Cardiac muscle cell (in vitro differentiated cells and primary cell): ENCODE measurements around the gene IFIT3. TPM values are rescaled to one million over a fixed set of nuclear protein-coding genes. Genes with fewer than 3 reads are reported as not detected.
A peak's percentile ranks its signal among the peaks of the same experiment; 100 is the strongest.

ENCODE experiments used
- DNase-seq, 2 donors: peaks; one replicate each; pipeline versions ENCODE4 v3.0.0 to v3.0.0-alpha.2; 2010 to 2017; ENCODE audit warnings: low read depth in 1 of 2, low spot score in 1 of 2
- H3K27ac ChIP-seq: fragments of 200-600 bp; sonication (generic); 2 replicates; pipeline ENCODE4 v1.5.1; 2016
- H3K27me3 ChIP-seq: fragments of 200-600 bp; sonication (generic); 2 replicates; pipeline ENCODE4 v1.6.0; 2016; ENCODE audit warnings: control low read depth
- H3K36me3 ChIP-seq: fragments of 200-600 bp; sonication (generic); 2 replicates; pipeline ENCODE4 v1.5.1; 2016; ENCODE audit warnings: control low read depth
- H3K4me1 ChIP-seq: fragments of 200-600 bp; sonication (generic); 2 replicates; pipeline ENCODE4 v1.8.1; 2017; ENCODE audit warnings: low read depth, mild to moderate bottlenecking, mixed run types
- H3K4me3 ChIP-seq: fragments of 200-600 bp; sonication (generic); 2 replicates; pipeline ENCODE4 v1.5.1; 2016; ENCODE audit warnings: mild to moderate bottlenecking
- H3K9me3 ChIP-seq: fragments of 200-600 bp; sonication (generic); 2 replicates; pipeline ENCODE4 v1.5.1; 2017; ENCODE audit warnings: low read depth, mild to moderate bottlenecking, control low read depth
- polyA plus RNA-seq: library from polyadenylated mRNA; unstranded; fragments of >200 nt; fragmentation: Nextera tagmentation; extraction: Ambion mirVana; gene quantifications from 2 replicates; pipeline ENCODE4 v1.2.1, GENCODE V29; 2016
- total RNA-seq: library from RNA; depleted of rRNA; stranded (reverse); fragments of >200 nt; gene quantifications from 2 replicates; pipeline ENCODE4 v1.2.3, GENCODE V29; 2016
- TF ChIP-seq, protein P1 (sequence below): IDR thresholded peaks from 2 replicates; pipeline ENCODE4 v1.5.1; 2012; ENCODE audit warnings: low read depth, mild to moderate bottlenecking, low read length

The IFIT3 gene
- total and polyA plus RNA-seq, 2 experiments from 2014 or later: 0.24 to 0.70 TPM

DNA sequence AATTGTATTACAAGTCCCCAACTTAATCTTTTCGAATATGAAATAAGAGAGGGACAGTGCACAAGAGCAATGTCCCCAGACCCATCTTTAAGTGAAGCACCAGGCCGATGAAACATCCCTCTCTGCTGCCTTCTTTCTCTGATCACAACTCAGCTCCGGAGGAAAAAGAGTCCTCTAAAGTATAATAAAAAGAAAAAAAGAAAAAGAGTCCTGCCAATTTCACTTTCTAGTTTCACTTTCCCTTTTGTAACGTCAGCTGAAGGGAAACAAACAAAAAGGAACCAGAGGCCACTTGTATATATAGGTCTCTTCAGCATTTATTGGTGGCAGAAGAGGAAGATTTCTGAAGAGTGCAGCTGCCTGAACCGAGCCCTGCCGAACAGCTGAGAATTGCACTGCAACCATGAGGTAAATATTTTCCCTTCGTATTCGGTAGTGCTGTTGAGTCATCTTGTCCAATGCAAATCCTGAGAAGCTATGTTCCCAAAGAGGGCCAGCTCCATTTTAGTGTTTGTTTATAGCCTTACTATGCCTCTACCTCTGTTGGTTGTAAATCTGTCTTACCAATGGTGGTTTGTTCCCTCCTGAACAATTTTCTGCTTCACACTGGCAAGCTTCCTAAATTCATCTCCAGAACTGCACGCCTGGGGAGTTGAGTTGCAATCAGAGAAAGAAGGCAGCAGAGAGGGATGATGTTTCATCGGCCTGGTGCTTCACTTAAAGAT lies 25.9 kb upstream of the IFIT3 start, which contains the start of gene IFIT2:
TSS of gene IFIT2 (plus strand) at position 326 of the 725 bp plus-strand sequence. CDS start at position 404, 78 bp downstream.
- H3K27ac ChIP-seq: no peak within 1 kb of the TSS
- DNase-seq: peak in 1 of 2 donors; percentile 73
- no peaks in the 10 kb centered on the region for H3K4me1 ChIP-seq
- TF ChIP-seq, protein P1, sequence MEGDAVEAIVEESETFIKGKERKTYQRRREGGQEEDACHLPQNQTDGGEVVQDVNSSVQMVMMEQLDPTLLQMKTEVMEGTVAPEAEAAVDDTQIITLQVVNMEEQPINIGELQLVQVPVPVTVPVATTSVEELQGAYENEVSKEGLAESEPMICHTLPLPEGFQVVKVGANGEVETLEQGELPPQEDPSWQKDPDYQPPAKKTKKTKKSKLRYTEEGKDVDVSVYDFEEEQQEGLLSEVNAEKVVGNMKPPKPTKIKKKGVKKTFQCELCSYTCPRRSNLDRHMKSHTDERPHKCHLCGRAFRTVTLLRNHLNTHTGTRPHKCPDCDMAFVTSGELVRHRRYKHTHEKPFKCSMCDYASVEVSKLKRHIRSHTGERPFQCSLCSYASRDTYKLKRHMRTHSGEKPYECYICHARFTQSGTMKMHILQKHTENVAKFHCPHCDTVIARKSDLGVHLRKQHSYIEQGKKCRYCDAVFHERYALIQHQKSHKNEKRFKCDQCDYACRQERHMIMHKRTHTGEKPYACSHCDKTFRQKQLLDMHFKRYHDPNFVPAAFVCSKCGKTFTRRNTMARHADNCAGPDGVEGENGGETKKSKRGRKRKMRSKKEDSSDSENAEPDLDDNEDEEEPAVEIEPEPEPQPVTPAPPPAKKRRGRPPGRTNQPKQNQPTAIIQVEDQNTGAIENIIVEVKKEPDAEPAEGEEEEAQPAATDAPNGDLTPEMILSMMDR: no peak
- no peaks in the 10 kb centered on the region for H3K36me3 ChIP-seq
- H3K9me3 ChIP-seq: no peaks in the 10 kb centered on the region
- no peaks in the 10 kb centered on the region for H3K27me3 ChIP-seq
- H3K4me3 ChIP-seq: no peak within 1 kb of the TSS

DNA sequence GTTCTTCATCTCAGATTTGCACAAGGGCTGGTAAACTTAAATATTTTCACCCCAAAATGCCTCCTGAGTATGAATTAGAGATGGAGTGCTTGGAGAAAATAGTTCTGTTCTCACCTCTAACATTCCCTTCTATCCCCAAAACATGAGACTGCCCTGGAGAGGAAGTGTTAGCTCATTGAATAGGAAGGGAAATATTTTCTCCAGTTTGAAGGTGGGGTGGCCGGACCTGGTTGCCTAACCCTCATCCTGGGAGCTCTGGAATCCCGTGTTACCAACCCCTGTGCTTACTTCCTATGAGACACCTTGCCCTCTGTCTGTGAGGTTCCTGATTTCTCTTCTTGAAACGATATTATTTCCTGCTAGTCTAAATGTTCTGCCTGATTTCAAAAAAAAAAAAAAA lies 25.2 kb upstream of the IFIT3 start:
- no peak overlapping the region for H3K4me3 ChIP-seq
- H3K36me3 ChIP-seq: no peaks in the 10 kb centered on the region
- TF ChIP-seq, protein P1: no peak
- H3K27me3 ChIP-seq: no peaks in the 10 kb centered on the region
- no peak for DNase-seq
- no peak overlapping the region for H3K27ac ChIP-seq
- H3K9me3 ChIP-seq: no peaks in the 10 kb centered on the region
- H3K4me1 ChIP-seq: no peaks in the 10 kb centered on the region

DNA sequence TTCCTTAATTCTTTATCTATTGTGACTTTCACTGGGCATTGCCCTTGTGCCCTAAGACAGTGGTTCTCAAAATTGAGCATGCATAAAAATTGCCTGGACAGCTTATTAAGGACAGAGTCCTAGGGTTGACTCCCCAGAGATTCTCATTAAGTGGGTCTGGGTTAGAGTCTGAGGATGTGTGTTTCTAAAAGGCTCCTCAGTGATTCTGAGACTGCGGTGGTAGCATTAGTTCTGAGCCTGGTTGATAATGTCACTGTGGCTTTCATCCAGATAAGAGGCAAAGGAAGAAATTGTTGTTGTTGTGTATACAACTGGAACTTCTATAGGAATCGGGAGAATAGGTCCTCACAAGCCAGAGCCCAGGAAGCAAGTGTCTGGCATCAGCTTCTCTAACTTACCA lies 24.6 kb upstream of the IFIT3 start:
- Histone ChIP-seq H3K9me3 (no peaks in the 10 kb centered on the region), H3K4me1 (no peaks in the 10 kb centered on the region), H3K27me3 (no peaks in the 10 kb centered on the region), H3K27ac (no peak overlapping the region), H3K36me3 (no peaks in the 10 kb centered on the region), H3K4me3 (no peak overlapping the region)
- TF ChIP-seq, protein P1: no peak
- no peak for DNase-seq

DNA sequence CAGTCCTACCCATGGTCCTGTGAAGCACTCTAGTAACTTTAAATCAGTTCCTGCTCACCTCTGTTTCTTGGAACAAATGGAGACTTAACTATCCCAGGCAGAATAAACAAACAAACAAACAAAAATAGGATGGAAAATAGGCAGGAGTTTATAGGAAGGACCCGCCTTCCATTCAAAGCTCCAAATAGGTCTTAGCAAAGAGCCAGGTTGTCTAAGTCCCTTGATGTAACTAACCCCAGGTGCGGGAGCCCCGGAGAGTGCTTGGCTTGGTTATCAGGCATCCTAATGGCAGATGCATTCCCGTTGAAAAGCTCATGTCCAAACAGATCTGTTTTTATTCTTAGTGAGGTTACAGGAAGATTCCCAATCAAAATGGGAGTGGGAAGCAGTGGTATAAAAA lies 23.8 kb upstream of the IFIT3 start:
- DNase-seq: no peak
- Histone ChIP-seq H3K27me3 (no peaks in the 10 kb centered on the region), H3K27ac (no peak overlapping the region), H3K9me3 (no peaks in the 10 kb centered on the region), H3K36me3 (no peaks in the 10 kb centered on the region), H3K4me1 (no peaks in the 10 kb centered on the region), H3K4me3 (no peak overlapping the region)
- TF ChIP-seq, protein P1: no peak

DNA sequence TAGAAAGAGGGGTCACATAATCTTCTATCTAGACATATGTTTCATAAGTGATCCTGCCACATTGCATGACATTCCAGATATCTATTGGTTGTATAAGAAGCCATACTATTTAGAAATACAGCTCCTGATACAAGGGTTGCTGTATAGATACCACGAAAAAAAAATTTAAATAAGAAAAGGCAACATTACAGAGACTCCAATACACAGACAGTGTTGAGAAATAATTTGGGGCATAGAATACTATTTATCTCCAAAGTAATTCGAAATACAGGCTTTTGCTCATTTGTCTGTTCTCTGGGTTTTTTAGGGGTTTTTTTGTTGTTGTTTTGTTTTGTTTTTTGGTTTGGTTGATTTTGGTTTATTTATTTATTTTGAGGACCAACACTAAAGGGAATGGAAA lies 23.4 kb upstream of the IFIT3 start:
- Histone ChIP-seq H3K9me3 (no peaks in the 10 kb centered on the region), H3K36me3 (no peaks in the 10 kb centered on the region), H3K27ac (no peak overlapping the region), H3K4me3 (no peak overlapping the region), H3K4me1 (no peaks in the 10 kb centered on the region), H3K27me3 (no peaks in the 10 kb centered on the region)
- DNase-seq: no peak
- TF ChIP-seq, protein P1: no peak
